SH-SY5Y (cell line): ENCODE results near the gene ENDOD1.

Experiments used
- GATA2 ChIP-seq: IDR thresholded peaks from 2 replicates; pipeline ENCODE4 v1.6.1; 2011; ENCODE audit warnings: mild to moderate bottlenecking, low read depth, low read length
- GATA3 ChIP-seq: IDR thresholded peaks from 2 replicates; pipeline ENCODE4 v1.6.1; 2011; ENCODE audit warnings: low read depth, mild to moderate bottlenecking, low read length, moderate library complexity

GRCh38 chr11:95150956-95151684 is 61.5 kb downstream of the ENDOD1 start:
- TF ChIP-seq GATA3 (no peak), GATA2 (no peak)
